Activated CD8-positive, alpha-beta memory T cell treated with anti-CD3 and anti-CD28 coated beads for 1 hour (primary cell): ENCODE results near the gene ADRM1.

Experiments used
- DNase-seq, 2 donors: peaks; one replicate each; pipeline ENCODE4 v3.0.0-alpha.2; 2020; ENCODE audit warnings: low read depth in 1 of 2; ENCODE audit errors: extremely low read depth in 1 of 2

ADRM1 gene, protein sequence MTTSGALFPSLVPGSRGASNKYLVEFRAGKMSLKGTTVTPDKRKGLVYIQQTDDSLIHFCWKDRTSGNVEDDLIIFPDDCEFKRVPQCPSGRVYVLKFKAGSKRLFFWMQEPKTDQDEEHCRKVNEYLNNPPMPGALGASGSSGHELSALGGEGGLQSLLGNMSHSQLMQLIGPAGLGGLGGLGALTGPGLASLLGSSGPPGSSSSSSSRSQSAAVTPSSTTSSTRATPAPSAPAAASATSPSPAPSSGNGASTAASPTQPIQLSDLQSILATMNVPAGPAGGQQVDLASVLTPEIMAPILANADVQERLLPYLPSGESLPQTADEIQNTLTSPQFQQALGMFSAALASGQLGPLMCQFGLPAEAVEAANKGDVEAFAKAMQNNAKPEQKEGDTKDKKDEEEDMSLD

DNA sequence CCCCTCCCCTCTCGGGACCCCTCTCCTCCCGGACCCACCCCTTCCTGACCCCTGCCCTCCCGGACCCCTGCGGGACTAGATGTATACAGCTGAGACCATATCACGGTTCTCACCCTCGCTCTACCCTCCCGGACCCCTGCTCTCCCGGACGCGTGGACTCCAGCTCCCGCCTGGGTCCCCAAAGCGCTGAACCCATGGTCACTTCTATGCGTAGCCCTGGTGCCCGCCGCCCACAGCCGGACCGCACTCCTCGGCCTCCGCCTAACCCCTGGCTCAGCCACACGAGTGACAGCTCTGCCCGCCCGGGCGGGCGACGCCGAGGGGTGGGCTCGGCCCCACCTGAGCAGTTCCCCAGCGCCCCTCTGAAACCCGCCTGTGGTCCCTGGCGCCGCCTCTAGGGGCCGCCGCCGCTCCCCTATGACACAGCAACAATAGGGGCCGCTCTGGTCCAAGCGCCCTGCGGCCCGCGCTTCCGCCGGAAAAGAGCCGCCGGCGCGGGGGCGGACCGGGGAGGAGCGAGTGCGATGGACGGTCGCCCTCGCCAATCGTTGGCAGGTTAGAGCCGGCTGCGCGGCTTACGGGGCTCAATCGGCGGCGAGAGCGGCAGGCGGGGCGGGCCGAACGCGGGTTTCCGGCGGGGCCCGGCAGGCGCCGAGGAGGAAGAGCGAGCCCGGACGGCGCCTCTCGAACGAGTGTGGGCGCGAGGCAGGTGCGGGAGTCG lies at the start of gene ADRM1:
Gene ADRM1, plus strand, starts transcription at position 657 of the 721 bp plus-strand sequence. CDS start 572 bp downstream, outside the sequence.
- peak; percentile 80 to 92 for DNase-seq

GRCh38 chr20:62253398-62253797 lies 49.4 kb upstream of the ADRM1 start:
- no peak for DNase-seq

GRCh38 chr20:62254021-62254724 lies 48.6 kb upstream of the ADRM1 start:
- DNase-seq: no peak

GRCh38 chr20:62255976-62256375 lies 46.8 kb upstream of the ADRM1 start:
- no peak for DNase-seq

- DNase-seq: no peak
Measured at GRCh38 chr20:62258499-62259293, 44.1 kb upstream of the ADRM1 start.

- DNase-seq: no peak
Measured at GRCh38 chr20:62259294-62259565, 43.6 kb upstream of the ADRM1 start.

DNA sequence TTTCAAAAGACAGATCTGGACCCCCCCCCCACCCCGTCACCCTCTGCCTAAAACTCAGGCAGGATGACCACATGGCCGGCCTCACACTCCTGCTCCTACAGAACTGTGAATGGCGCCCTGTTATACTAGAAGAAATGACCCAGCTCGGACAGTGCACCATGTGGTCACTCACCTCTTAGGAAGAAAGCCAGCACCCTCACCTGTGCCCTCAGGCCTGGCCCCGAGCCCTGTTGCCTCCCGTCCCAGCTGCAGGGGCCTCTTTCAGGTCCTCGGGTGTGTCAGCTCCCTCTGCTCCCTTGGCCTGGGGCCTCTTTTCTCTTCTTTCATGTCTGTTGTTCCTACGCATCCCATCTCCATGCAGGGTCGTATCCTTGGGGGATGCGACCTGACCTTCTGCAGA lies 40.7 kb upstream of the ADRM1 start:
- DNase-seq: no peak

DNA sequence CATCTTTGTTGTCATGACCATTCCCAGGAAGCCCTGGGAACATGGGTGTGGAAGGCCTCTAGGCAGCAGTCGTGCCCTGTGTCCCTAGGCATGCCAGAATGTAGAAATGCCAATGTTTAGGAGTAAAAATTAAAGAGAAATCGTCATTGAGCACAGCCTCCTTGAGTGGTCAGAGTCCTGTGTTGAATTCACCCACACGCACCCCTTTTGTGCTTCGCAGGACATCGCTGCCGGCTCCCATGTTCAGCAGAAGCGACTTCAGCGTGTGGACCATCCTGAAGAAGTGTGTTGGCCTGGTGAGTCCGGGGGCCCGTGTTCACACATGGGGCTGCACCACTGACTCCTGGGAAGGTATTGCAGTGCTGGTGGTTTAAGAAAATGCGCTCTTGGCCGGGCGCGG lies 39.4 kb upstream of the ADRM1 start:
- no peak for DNase-seq

- no peak for DNase-seq
Measured at GRCh38 chr20:62265365-62265764, 37.4 kb upstream of the ADRM1 start.

GRCh38 chr20:62266340-62266739 lies 36.5 kb upstream of the ADRM1 start:
- no peak for DNase-seq

DNA sequence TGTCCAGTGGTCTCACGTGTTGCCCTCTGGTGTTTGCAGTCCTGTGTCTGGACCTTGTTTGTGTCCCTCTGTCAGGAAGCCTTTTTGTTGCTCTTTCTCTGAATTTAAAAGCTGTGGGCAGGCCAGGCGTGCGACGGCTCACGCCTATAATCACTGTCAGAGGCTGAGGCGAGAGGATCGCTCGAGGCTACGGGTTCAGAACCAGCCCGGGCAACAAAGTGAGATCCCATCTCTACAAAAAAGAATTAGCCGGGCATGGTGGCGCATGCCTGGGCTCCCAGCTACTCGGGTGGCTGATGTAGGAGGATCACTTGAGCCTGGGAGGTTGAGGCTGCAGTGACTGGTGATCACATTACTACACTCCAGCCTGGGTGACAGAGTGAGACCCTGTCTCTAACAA lies 35.9 kb upstream of the ADRM1 start:
- DNase-seq: no peak

- DNase-seq: no peak
Measured at GRCh38 chr20:62267543-62267942, 35.3 kb upstream of the ADRM1 start.

GRCh38 chr20:62268228-62268900 lies 34.4 kb upstream of the ADRM1 start:
- no peak for DNase-seq

DNA sequence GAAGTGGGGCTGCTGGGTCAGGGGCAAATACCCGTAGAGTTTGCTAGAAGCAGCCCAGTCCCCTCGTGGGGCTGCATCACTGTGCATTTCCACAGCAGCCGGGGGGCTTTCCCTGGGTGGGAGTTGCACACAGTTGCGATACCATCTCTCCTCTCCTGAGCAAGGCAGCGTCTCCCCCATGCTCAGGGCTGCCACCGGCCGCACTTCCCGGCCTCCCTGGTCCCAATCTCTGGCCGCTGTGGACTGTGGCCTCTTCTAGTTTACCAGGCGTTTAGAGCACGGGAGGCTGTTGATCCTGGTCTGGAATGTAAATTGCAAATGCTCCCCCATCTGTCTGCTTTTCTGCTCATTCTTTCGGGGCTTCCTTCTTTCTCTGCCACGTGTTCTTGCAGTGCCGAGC lies 33.4 kb upstream of the ADRM1 start:
- no peak for DNase-seq

GRCh38 chr20:62269871-62270270 lies 32.9 kb upstream of the ADRM1 start:
- no peak for DNase-seq

DNA sequence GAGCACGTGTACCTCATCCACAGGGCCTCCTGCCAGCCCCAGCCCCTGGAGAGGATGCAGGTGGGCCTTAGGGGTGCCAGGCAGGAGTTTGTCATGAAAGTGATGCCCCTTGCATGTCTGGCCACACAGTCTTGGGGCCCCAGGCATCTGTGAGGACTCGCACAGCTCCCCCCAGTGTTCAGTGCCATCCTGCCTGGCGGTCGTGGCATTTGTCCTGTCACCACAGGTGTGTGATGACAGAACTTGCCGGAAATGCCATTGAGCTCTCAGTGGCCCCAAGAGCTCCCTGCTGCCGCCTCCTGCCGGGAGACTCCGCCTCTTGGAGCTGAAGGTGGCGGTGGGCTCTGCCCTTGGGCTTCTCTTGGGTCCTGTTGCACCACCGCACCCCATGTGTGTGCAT lies 30.6 kb upstream of the ADRM1 start:
- DNase-seq: no peak

DNA sequence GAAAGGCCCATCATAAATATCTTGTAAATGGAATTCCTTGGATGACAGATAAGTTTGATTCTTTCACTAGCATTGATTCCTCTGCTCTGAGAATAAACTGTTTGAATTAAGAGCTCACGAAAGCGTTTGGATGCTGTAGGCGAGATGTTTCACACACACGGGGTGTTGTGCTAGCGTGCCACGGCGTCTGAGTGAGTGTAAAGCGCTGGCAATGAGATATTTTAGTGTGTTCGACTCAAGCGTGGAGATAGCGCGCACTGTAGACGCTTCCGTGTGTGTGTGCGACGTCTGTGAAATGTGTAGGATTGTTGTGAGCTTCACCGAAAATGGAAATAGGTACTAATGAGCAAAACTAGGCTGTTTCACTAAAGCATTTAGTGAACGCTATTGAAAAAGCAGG lies 29.4 kb upstream of the ADRM1 start:
- no peak for DNase-seq

- no peak for DNase-seq
Measured at GRCh38 chr20:62274332-62274950, 28.4 kb upstream of the ADRM1 start.

- DNase-seq: no peak
Measured at GRCh38 chr20:62275219-62275618, 27.6 kb upstream of the ADRM1 start.

- no peak for DNase-seq
Measured at GRCh38 chr20:62276439-62276838, 26.4 kb upstream of the ADRM1 start.
